ENCODE results near the gene LMF1.

DNA sequence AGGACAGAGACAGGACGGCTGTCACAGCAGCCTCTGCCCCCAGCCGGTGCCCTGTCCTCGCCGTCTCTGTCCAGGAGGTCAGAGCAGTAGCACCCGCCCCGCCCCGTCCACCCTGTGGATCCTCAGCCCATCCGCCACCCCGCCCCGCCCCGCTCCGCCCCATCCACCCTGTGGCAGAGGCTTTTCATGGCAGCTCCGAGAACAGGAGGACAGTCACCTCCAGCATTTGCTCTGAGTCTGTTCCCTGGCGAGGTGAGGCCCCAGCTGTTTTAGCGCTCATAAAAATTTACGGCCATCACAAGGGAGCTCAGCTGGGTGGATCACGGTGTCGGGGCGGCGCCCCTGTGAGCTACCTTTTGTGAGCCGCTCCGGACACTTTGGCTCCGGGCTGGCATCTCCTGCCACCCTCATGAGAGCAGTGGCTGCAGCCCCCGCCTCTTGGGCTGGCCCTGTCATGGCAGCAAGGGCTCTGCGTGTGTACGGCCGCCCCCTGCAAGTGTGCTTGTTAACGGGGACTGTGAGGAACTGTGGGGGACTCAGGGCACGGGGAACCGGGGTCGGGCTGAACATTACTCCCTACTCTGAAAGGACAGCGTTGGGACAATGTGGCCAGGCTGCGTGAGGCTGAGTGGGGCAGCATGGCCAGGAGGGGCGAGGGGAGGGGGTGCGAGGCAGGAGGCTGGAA lies 138.0 kb downstream of the LMF1 start:
- no peak for TF ChIP-seq SIN3A (IDR thresholded peaks at IDR 0.05; ENCODE audit: borderline replicate concordance, insufficient read depth, low read length)
- no peak for TF ChIP-seq POLR2AphosphoS5 (IDR thresholded peaks at IDR 0.05; ENCODE audit: low read depth, low read length)
- no peak for TF ChIP-seq TAF1 (IDR thresholded peaks at IDR 0.05; ENCODE audit: borderline replicate concordance, insufficient read depth, low read length)
- no peak for TF ChIP-seq FOXP2 (optimal IDR thresholded peaks at IDR 0.05; ENCODE audit: borderline replicate concordance, extremely low read depth, extremely low read length, insufficient read depth)

Data from PFSK-1 (cell line).